ENCODE measurements around the gene C1QA.
A peak's percentile ranks its signal among the peaks of the same experiment; 100 is the strongest.

The C1QA gene

GRCh38 chr1:22641906-22642636 is 5.6 kb downstream of the C1QA start:
- no peak overlapping the region for H3K27ac ChIP-seq (ENCODE audit: low read length)
- no peaks in the 10 kb centered on the region for H4K20me1 ChIP-seq (ENCODE audit: insufficient read depth, low read length)
- peak; percentile 43 for DNase-seq
- H3K36me3 ChIP-seq (replicated peaks; ENCODE audit: insufficient read depth, low read length), result no peaks in the 10 kb centered on the region
- no peaks in the 10 kb centered on the region for H3K4me1 ChIP-seq (ENCODE audit: low read length)
- H3K9me3 ChIP-seq (replicated peaks; ENCODE audit: insufficient read depth, low read length), result no peaks in the 10 kb centered on the region
- peaks cover 54% of the 10 kb centered on the region for H3K27me3 ChIP-seq (replicated peaks; ENCODE audit: insufficient read depth, low read length)
- H3K79me2 ChIP-seq (ENCODE audit: low read length), result no peaks in the 10 kb centered on the region
- H3F3A ChIP-seq (ENCODE audit: insufficient read depth, low read length), result no peaks in the 10 kb centered on the region
- peak overlapping the region; percentile 36; the same call in 1 of the 2 replicates for H3K4me2 ChIP-seq (ENCODE audit: low read depth, low read length)
- no peak overlapping the region for H3K9ac ChIP-seq (ENCODE audit: low read length)
- peak; percentile 82 for TF ChIP-seq CTCF (IDR thresholded peaks at IDR 0.05; ENCODE audit: low read length)
- TF ChIP-seq EZH2phosphoT487 (IDR thresholded peaks at IDR 0.05; ENCODE audit: low read length), result no peak
- TF ChIP-seq EZH2 (optimal IDR thresholded peaks at IDR 0.05; ENCODE audit: low read depth, low read length), result no peak
- no peak overlapping the region for H3K4me3 ChIP-seq (ENCODE audit: low read length)
- H2AFZ ChIP-seq (ENCODE audit: low read length), result no peak overlapping the region
- H3K9me2 ChIP-seq (replicated peaks; ENCODE audit: insufficient read depth, low read length), result no peaks in the 10 kb centered on the region

- no peak for TF ChIP-seq EZH2 (optimal IDR thresholded peaks at IDR 0.05; ENCODE audit: low read depth, low read length)
- Histone ChIP-seq H3K79me2 (ENCODE audit: low read length) (no peaks in the 10 kb centered on the region), H4K20me1 (ENCODE audit: insufficient read depth, low read length) (no peaks in the 10 kb centered on the region), H3K27ac (ENCODE audit: low read length) (no peak within 1 kb of the TSS), H3K36me3 (replicated peaks; ENCODE audit: insufficient read depth, low read length) (no peaks in the 10 kb centered on the region), H2AFZ (ENCODE audit: low read length) (no peak within 1 kb of the TSS), H3K4me3 (ENCODE audit: low read length) (no peak within 1 kb of the TSS), H3K9me2 (replicated peaks; ENCODE audit: insufficient read depth, low read length) (no peaks in the 10 kb centered on the region), H3K27me3 (replicated peaks; ENCODE audit: insufficient read depth, low read length) (peaks cover 62% of the 10 kb centered on the region), H3K4me1 (ENCODE audit: low read length) (no peaks in the 10 kb centered on the region), H3K9me3 (replicated peaks; ENCODE audit: insufficient read depth, low read length) (no peaks in the 10 kb centered on the region), H3F3A (ENCODE audit: insufficient read depth, low read length) (no peaks in the 10 kb centered on the region), H3K4me2 (ENCODE audit: low read depth, low read length) (no peak within 1 kb of the TSS), H3K9ac (ENCODE audit: low read length) (no peak within 1 kb of the TSS)
- DNase-seq, result no peak
Measured at GRCh38 chr1:22643381-22643780, 7.0 kb downstream of the C1QA start, which contains the start of gene C1QC. TSS of gene C1QC (plus strand) at chr1:22643633. CDS start at chr1:22644024, 391 bp downstream.

- H3K27ac ChIP-seq (ENCODE audit: low read length), result no peak overlapping the region
- H3K9me2 ChIP-seq (replicated peaks; ENCODE audit: insufficient read depth, low read length), result no peaks in the 10 kb centered on the region
- H3K4me2 ChIP-seq (ENCODE audit: low read depth, low read length), result no peak overlapping the region
- H3K9ac ChIP-seq (ENCODE audit: low read length), result no peak overlapping the region
- H3K9me3 ChIP-seq (replicated peaks; ENCODE audit: insufficient read depth, low read length), result no peaks in the 10 kb centered on the region
- TF ChIP-seq EZH2 (optimal IDR thresholded peaks at IDR 0.05; ENCODE audit: low read depth, low read length) (no peak), CTCF (IDR thresholded peaks at IDR 0.05; ENCODE audit: low read length) (no peak), EZH2phosphoT487 (IDR thresholded peaks at IDR 0.05; ENCODE audit: low read length) (no peak)
- no peaks in the 10 kb centered on the region for H3K36me3 ChIP-seq (replicated peaks; ENCODE audit: insufficient read depth, low read length)
- no peaks in the 10 kb centered on the region for H4K20me1 ChIP-seq (ENCODE audit: insufficient read depth, low read length)
- H2AFZ ChIP-seq (ENCODE audit: low read length), result no peak overlapping the region
- no peak for DNase-seq
- no peak overlapping the region for H3K4me3 ChIP-seq (ENCODE audit: low read length)
- no peaks in the 10 kb centered on the region for H3F3A ChIP-seq (ENCODE audit: insufficient read depth, low read length)
- no peaks in the 10 kb centered on the region for H3K4me1 ChIP-seq (ENCODE audit: low read length)
- H3K27me3 ChIP-seq (replicated peaks; ENCODE audit: insufficient read depth, low read length), result peaks cover 68% of the 10 kb centered on the region
- H3K79me2 ChIP-seq (ENCODE audit: low read length), result no peaks in the 10 kb centered on the region
Measured at GRCh38 chr1:22643928-22644327, 7.5 kb downstream of the C1QA start.

- TF ChIP-seq CTCF (IDR thresholded peaks at IDR 0.05; ENCODE audit: low read length) (no peak), EZH2 (optimal IDR thresholded peaks at IDR 0.05; ENCODE audit: low read depth, low read length) (no peak), EZH2phosphoT487 (IDR thresholded peaks at IDR 0.05; ENCODE audit: low read length) (no peak)
- no peaks in the 10 kb centered on the region for H3F3A ChIP-seq (ENCODE audit: insufficient read depth, low read length)
- no peak overlapping the region for H3K27ac ChIP-seq (ENCODE audit: low read length)
- H3K9ac ChIP-seq (ENCODE audit: low read length), result no peak overlapping the region
- H3K4me1 ChIP-seq (ENCODE audit: low read length), result no peaks in the 10 kb centered on the region
- DNase-seq, result no peak
- H3K9me2 ChIP-seq (replicated peaks; ENCODE audit: insufficient read depth, low read length), result no peaks in the 10 kb centered on the region
- peaks cover 81% of the 10 kb centered on the region for H3K27me3 ChIP-seq (replicated peaks; ENCODE audit: insufficient read depth, low read length)
- no peak overlapping the region for H3K4me2 ChIP-seq (ENCODE audit: low read depth, low read length)
- H4K20me1 ChIP-seq (ENCODE audit: insufficient read depth, low read length), result no peaks in the 10 kb centered on the region
- H3K79me2 ChIP-seq (ENCODE audit: low read length), result no peaks in the 10 kb centered on the region
- H3K36me3 ChIP-seq (replicated peaks; ENCODE audit: insufficient read depth, low read length), result no peaks in the 10 kb centered on the region
- no peak overlapping the region for H3K4me3 ChIP-seq (ENCODE audit: low read length)
- H2AFZ ChIP-seq (ENCODE audit: low read length), result no peak overlapping the region
- H3K9me3 ChIP-seq (replicated peaks; ENCODE audit: insufficient read depth, low read length), result no peaks in the 10 kb centered on the region
Measured at GRCh38 chr1:22645931-22646330, 9.5 kb downstream of the C1QA start.

Measured in MM.1S (cell line).